ENCODE measurements around the gene C11orf16.
"Not testable (repeated sequence)": the region's sequence is repeated elsewhere in the genome, so short reads cannot be mapped to it uniquely, and the experiment has no call there.

Gene C11orf16, protein sequence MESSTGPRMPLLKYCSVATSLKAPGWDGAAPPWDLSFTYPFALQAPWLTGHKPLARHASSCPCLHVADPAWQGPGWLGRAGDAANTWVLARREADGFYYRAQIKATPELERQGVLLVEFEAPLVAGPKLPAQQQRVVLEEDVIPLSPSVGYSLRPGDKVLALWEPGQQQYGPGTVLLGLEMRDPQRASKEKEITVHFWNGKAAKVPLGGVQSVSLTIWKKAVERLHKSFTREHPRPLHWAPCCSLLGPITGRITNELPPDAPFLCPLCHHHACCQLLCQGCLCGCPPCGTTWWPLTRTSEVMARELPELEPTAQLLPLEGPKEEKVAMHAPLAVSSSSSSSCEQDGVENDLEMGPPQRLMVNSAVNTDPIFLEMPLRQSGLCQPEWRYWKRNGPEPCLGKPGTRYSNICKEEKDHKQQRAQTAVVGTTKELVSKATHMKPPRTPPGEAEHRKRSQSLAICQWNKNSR

GRCh38 chr11:8932564-8933180 is at the start of gene C11orf16:
C11orf16 (minus strand) TSS chr11:8932947; CDS start chr11:8932308, 639 bp downstream.
- DNase-seq, result no peak

GRCh38 chr11:8980485-8980884 is 47.7 kb upstream of the C11orf16 start:
- no peak for DNase-seq

- not testable (repeated sequence) for DNase-seq
Observed at GRCh38 chr11:8979365-8979764, 46.6 kb upstream of the C11orf16 start.

GRCh38 chr11:8973121-8973520 is 40.4 kb upstream of the C11orf16 start:
- no peak for DNase-seq

DNA sequence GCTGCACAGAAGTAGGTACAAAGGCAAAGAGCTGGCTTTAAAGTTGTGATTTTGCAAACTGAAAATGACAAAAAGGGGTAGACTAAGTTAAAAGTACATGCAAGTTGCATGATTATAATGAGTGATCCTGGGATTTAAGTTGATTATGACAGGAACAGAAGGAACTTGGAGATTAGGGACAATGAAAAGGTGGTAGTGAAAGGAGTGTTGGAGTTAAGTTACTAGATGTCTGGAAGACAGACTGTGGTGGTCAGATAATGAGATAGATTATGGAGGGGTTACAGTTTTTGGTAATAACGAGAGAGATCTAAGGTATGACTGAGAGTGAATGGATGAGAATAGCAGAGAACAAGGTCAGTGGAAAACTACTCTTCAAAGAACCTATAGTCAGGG is 39.2 kb upstream of the C11orf16 start:
- no peak for DNase-seq

- DNase-seq, result no peak
Observed at GRCh38 chr11:8971196-8971923, 38.6 kb upstream of the C11orf16 start.

GRCh38 chr11:8967184-8967583 is 34.4 kb upstream of the C11orf16 start:
- no peak for DNase-seq

DNA sequence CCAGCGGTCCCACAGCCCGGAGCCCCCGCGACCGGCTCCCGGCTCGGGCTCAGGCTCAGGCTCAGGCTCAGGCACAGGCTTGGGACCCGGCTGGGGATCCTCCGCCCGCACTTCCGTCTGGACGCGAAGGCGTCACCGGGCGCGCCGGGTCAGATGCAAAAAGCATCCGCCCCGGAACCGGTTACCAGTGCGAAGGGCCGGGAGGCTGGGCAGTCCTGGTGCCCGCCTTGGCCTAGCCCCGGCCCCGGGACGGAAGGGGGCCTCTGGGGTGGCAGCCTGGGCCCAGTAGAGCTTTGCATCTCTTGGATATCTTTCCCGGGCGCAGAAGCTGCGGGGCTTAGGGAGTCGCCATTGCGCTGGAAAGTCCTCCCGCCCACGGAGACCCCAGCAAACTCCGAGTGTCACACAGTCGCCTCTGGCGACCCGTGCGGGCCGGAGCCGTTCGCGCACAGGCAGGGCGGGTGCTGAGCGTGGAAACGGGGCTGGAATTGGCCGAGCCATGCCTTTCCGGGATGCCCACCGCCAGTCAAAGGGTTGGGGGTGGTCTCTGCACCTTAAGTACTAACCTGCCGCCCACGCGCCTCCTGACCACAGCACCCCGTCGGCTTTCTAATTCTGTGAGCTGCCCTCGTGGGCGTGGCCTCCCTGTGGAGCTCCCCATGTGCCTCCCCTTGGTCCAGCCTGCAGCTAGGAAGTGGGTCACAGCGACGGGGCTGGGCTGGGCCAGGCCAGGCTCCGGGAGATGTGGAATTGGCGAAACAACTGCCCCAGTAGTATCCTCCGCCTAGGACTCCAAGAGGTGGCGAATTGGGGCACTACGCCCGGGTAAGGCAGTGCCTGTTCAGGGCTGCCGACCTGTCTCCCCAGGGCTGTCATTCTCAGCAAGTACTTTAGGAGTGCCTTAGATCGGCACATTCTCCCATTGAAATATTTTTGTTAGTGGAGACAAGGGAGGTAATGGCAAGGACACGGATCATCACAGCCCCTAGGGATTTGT is 31.9 kb upstream of the C11orf16 start, which contains the start of gene TMEM9B:
TSS of gene TMEM9B (minus strand) at position 119 of the 997 bp plus-strand sequence. CDS start 129 bp downstream, outside the sequence.
- DNase-seq, result peak; percentile 46 to 61

- DNase-seq, result peak; percentile 24 to 38
Observed at GRCh38 chr11:8963569-8964323, 31.0 kb upstream of the C11orf16 start.

DNA sequence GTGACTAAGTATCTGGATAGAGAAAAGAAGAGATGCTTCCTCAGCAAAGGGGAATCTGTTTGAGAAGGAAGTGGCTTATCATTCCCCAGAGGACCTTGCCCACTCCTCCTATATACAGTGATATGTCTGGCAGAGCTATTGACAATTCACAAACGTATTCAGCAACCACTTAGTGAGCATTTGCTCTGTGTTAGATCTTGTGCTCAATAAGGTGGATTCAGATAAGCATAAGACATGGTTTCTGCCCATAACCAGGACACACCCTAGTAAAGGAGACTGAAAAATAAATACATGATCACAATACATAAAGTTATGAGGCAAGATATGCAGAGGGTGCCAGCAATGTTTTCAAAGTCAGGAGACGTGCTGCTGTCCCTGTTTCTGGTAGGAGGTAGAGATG is 30.1 kb upstream of the C11orf16 start:
- DNase-seq, result no peak

GRCh38 chr11:8961401-8961800 is 28.7 kb upstream of the C11orf16 start:
- DNase-seq, result no peak

DNA sequence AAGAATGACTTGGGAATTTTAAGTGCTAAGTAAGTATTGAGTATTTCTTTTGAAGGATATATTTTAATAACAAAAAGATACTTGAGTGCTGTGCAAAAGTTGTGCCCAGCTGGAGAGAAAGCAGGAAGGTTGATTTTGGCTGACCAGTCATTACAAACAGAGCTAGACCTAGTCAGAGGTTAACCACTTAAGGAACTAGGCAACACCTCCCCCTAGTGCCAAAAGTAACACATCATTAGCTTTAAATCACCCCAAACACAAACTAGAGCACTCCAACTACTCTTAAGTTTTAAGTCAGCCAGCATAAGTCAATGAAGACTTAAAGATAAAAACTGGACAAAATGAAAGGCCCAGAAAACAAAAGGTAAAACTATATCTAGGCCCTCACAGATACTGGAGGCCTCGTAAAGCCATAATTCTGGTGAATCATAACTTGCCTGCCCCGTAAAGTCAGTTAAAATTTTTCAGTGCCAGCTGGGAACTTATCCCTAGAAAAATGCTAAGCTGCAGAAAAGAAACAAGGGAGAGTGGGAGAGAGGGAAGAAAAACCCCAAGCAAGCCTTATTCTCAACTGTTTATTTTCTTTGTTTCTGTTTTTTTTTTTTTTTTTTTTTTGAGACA is 26.9 kb upstream of the C11orf16 start:
- DNase-seq, result peak; percentile 19 to 25

DNA sequence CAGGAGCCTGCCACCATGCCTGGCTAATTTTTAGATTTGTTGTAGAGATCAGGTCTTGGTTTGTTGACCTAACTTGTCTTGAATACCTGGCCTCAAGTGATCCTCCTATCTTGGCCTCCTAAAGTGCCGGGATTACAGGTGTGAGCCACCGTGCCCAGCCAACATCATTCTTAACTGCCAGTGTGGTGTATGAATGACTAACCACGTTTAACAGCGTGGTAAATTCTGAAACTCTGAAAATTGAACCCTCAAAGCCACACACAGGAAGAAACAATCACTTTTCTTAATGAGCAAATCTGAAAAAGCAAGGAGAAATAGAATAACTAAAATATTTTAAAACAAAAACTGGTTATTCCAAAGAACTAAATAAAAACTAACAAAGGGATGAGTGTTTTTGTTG is 24.1 kb upstream of the C11orf16 start:
- DNase-seq, result no peak

- DNase-seq, result no peak
Observed at GRCh38 chr11:8948886-8949285, 16.1 kb upstream of the C11orf16 start.

- no peak for DNase-seq
Observed at GRCh38 chr11:8947230-8947943, 14.6 kb upstream of the C11orf16 start.

DNA sequence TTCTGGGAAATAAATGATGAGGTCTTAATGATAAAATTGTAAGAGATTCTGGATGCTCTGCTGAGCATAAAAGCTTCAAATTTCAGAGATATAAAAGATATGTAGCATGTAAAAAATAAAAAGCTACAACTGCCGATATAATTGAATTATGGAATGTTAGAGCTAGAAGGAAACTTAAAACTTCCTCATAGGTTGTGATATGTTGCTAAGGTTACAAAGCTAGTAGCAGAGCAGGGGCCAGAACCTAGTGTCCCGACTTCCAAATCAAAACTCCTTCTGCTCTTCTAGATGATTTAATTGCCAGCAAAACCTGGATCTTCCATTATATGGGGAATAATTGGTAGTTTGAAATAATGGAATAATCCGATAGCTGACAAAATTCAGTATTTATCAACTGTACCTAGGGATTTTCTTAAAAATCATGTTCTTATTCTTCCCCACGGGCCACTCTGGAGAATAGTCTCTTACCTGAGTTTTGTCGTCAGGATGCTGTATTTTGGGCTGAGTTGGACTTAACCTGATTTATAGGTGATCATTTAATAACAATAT is 9.8 kb upstream of the C11orf16 start, which contains the start of gene ASCL3:
TSS of gene ASCL3 (minus strand) at position 499 of the 549 bp plus-strand sequence. CDS start 4,855 bp downstream, outside the sequence.
- no peak for DNase-seq

- no peak for DNase-seq
Observed at GRCh38 chr11:8941341-8942103, 8.8 kb upstream of the C11orf16 start.

GRCh38 chr11:8937659-8938058 is 4.9 kb upstream of the C11orf16 start:
- DNase-seq, result no peak

GRCh38 chr11:8937159-8937558 is 4.4 kb upstream of the C11orf16 start:
- no peak for DNase-seq
